GM21381 (cell line): ENCODE results near the gene SRGAP2.
"Not testable (repeated sequence)": the region's sequence is repeated elsewhere in the genome, so short reads cannot be mapped to it uniquely, and the experiment has no call there.

Source experiments
- ATAC-seq: cut with Tn5 transposase; IDR thresholded peaks from one replicate; pipeline ENCODE4 v1.9.1; 2021; ENCODE audit warnings: mild to moderate bottlenecking, moderate library complexity; ENCODE audit not compliant: unreplicated experiment

SRGAP2 gene

GRCh38 chr1:206203364-206204158 lies at the start of gene SRGAP2:
SRGAP2 (plus strand) TSS chr1:206203541; CDS start chr1:206205971, 2,430 bp downstream.
- ATAC-seq = peak; percentile 8

GRCh38 chr1:206167350-206168029 lies 35.9 kb upstream of the SRGAP2 start:
- peak; percentile 52 for ATAC-seq

DNA sequence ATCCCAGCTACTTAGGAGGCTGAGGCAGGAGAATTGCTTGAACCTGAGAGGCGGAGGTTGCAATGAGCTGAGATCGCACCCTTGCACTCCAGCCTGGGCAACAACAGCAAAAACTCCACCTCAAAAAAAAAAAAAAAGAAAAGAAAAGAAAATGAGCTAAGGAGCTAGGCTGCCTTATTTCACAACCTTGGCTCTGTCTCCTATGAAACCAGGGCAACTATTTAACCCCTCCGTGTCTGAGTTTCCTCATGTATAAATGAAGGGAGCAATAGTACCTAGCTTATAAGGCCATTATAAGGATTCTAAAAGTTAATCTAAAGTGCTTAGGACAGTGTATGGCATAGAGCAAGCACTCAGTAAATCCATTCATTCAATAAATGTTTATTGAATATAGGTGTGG lies 33.5 kb upstream of the SRGAP2 start:
- ATAC-seq = not testable (repeated sequence)

DNA sequence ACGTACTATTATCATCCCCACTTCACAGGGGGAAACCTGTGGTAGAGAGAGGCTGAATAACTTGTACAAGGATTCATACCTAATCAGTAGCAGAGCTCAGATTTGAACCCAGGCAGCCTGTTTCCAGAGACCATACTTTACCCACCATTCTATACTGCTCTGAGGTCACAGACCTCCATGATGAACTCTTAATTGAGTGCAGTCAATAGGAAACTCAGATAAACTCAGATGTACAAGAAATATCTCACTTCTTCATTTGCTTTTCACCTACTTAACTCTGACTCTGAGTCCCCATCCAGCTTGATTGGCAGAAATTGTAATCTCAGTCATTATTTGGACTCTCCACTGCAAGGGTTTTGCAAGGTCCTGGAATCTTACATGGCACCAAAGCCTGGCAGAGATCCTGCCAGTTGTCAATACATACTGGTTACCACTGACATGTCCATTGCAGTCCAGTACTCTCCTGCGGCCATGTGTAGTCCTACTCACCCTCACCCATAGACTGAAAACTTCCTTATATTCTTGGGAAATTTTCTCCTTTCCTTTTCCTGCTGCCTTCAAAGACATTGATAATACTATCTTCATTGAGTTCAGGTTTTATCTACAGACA lies 30.1 kb upstream of the SRGAP2 start:
- ATAC-seq = not testable (repeated sequence)

GRCh38 chr1:206174182-206174868 lies 29.0 kb upstream of the SRGAP2 start:
- ATAC-seq = not testable (repeated sequence)

GRCh38 chr1:206175459-206176113 lies 27.8 kb upstream of the SRGAP2 start:
- ATAC-seq = not testable (repeated sequence)

GRCh38 chr1:206176114-206176502 lies 27.2 kb upstream of the SRGAP2 start:
- ATAC-seq = not testable (repeated sequence)

- ATAC-seq = not testable (repeated sequence)
Measured at GRCh38 chr1:206178061-206178989, 25.0 kb upstream of the SRGAP2 start.

GRCh38 chr1:206179666-206180065 lies 23.7 kb upstream of the SRGAP2 start:
- not testable (repeated sequence) for ATAC-seq

DNA sequence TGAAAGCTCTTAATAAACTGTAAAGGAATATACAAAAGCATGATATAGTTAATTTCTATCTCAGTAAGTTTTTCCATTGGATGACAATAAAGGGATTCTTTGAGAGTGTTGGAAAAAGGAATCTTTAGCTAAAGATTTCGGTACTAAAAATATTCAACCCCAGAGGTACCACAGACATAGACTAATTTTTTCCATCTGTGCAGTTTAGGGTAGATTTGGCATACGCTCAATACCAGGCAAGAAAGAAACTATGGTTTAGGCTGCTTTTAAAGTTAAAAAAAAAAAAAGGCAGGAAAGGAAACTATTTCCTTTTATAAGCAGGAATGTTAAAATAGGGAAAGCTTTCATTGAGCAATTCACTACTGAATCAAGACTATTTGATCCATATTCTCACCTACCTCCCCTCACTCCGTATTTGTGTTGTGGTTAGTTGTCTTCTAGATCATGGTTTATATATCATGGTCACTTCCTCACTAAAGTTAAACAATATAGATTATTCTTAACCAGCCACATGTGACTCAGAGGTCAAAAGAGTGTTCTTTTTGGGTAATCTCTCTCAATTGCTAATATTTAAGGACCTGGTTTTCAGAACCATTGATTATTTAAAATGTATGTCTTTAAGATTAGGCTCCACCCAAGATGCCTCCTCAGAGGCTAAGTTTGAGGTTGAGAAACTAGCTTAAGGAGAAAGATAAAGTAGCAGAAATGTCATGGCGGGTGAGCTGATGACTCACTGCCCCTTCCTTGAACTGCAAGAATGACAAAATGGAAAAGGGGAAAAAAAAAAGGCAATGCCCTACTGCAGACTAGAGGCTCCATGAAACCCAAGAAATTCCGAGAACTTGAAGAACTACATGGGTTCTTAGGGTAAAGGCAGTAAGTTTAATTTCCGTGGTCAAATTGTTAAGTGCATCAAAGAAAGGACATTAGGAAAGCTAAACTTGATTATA lies 20.7 kb upstream of the SRGAP2 start:
- ATAC-seq = not testable (repeated sequence)

DNA sequence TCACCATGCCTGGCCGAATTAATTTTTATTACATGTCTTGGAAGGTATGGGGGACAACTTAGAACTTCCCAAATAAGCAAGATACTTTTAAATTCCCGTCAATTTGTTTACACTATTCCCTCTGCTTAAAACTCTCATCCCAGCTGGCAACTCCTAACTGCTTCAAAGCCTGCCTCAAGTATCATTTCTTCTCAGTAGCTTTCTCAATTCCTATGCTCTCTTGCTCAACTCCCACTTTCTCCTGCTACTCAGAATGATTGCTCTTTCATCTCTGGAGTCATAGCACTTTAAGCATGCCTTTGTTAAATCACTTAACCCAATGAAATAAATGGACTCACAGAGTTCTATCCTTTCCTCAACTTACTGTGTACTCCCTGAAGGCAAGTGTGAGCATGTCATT lies 19.6 kb upstream of the SRGAP2 start:
- ATAC-seq = not testable (repeated sequence)

DNA sequence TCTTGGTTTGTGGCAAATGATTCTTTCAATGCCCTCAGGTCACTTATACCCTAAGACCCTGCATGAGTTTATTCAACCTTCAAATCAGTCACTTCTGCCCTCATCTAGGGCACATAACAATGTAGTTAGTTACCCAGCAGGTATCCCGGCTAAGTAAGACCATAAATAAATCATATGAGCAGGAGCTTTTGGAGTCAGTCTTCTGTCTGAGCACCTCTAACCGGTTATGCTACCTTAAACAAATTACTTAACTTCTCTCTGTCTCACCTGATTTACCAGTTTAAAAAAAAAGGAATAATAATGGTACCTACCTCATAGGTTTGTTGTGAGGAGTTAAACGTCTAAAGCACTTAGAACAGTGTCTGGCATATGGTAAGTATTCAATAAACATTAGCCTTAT lies 17.6 kb upstream of the SRGAP2 start:
- ATAC-seq = not testable (repeated sequence)

- ATAC-seq = not testable (repeated sequence)
Measured at GRCh38 chr1:206186826-206187225, 16.5 kb upstream of the SRGAP2 start.

- ATAC-seq = not testable (repeated sequence)
Measured at GRCh38 chr1:206195182-206195581, 8.2 kb upstream of the SRGAP2 start.

- ATAC-seq = not testable (repeated sequence)
Measured at GRCh38 chr1:206196748-206197424, 6.5 kb upstream of the SRGAP2 start.

GRCh38 chr1:206202789-206203363 lies 465 bp upstream of the SRGAP2 start, which contains the start of gene FAM72A:
FAM72A (minus strand) TSS chr1:206202839; CDS start chr1:206202025, 814 bp downstream.
- ATAC-seq = peak; percentile 86

DNA sequence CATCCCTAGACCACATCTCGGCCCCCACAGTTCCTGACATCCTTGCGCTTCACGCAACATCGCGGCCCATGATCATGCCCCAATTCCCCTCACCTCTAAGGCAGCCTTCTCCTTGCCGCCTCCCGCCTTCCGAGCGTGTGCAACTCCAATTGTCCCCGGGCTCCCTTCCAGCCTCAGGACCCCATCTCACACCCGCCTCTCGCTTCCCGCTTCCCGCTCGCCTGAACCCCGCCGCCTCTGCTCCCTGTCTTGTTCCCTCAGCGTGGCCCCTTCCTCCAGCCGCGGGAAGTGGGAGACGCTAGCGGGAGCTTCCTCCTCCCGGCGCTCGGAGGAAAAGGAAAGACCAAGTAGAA lies 794 bp downstream of the SRGAP2 start:
- ATAC-seq = not testable (repeated sequence)
